ENCODE measurements around the gene DGKG. TPM values are rescaled to one million over a fixed set of nuclear protein-coding genes. Genes with fewer than 3 reads are reported as not detected.
A peak's percentile ranks its signal among the peaks of the same experiment; 100 is the strongest.

Gene DGKG
- total RNA-seq, 1 experiment from 2014 or later, result 0.04 TPM

DNA sequence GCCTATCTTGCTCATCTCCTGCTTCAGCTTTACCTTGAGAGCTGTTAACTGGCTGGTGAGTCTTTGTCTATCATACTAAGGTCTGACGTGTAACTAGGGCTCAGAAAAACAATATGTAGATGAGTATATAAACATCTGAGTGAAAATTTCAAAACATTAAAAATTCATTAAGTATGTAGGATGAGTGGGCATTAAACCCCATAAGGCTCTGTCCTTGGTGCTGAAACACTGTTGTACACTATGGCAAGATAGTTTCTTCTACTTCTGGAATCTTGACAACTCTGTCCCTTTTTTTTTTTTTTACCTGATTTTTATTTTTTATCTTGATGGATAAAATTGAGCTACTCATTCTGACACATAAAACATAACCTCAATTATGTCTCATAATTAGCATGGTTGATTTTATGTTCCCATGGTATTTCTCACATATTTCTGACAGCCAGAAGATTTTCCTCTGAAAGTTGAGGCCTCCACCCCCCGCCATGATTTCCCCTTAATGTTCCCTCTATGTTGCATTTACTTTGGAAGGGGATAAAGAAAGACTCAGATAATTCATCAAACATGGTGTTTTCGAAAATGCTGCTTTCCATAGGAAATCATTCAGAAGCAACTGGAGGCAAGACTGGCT, 54.3 kb downstream of the DGKG start:
- H3K27ac ChIP-seq (ENCODE audit: low read length), result no peak overlapping the region
- no peak overlapping the region for H3K9ac ChIP-seq (ENCODE audit: low read length)
- H2AFZ ChIP-seq (ENCODE audit: low read length), result no peak overlapping the region
- no peak overlapping the region for H3K4me3 ChIP-seq (ENCODE audit: low read length)
- H3K4me2 ChIP-seq (ENCODE audit: low read depth, low read length, poor library complexity, severe bottlenecking), result no peak overlapping the region
- no peaks in the 10 kb centered on the region for H3K79me2 ChIP-seq (ENCODE audit: low read length)
- H3K36me3 ChIP-seq (ENCODE audit: insufficient read depth, low read length), result no peaks in the 10 kb centered on the region
- H3K9me3 ChIP-seq (ENCODE audit: low read length), result no peaks in the 10 kb centered on the region
- no peaks in the 10 kb centered on the region for H3K9me2 ChIP-seq (replicated peaks; ENCODE audit: insufficient read depth, low read length)
- no peaks in the 10 kb centered on the region for H3K27me3 ChIP-seq (ENCODE audit: low read length)
- no peaks in the 10 kb centered on the region for H4K20me1 ChIP-seq (ENCODE audit: insufficient read depth, low read depth, low read length)
- H3K4me1 ChIP-seq (ENCODE audit: low read length), result no peaks in the 10 kb centered on the region
- DNase-seq, result peak; percentile 79

DNA sequence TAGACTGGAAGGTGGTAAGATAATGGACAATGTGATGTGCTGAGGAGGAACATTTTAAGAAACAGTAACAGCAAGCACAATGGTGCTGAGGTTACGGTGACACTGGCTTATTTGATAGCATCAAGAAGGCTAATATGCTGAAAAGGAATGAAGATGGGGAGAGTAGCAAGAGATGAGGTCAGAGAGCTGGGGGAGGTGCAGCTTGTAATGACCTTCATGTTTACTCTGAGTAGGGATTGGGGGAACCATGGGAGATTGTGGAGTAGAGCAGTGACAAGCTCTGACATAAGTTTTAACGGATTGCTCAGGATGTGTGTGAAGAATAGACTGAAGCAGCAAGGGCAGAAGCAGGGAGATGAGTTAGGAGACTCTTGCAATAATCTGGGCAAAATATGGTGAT, 56.7 kb downstream of the DGKG start:
- Histone ChIP-seq H2AFZ (ENCODE audit: low read length) (no peak overlapping the region), H3K4me1 (ENCODE audit: low read length) (no peaks in the 10 kb centered on the region), H3K27me3 (ENCODE audit: low read length) (no peaks in the 10 kb centered on the region), H3K36me3 (ENCODE audit: insufficient read depth, low read length) (no peaks in the 10 kb centered on the region), H3K4me3 (ENCODE audit: low read length) (no peak overlapping the region), H3K9ac (ENCODE audit: low read length) (no peak overlapping the region), H3K4me2 (ENCODE audit: low read depth, low read length, poor library complexity, severe bottlenecking) (no peak overlapping the region), H3K27ac (ENCODE audit: low read length) (no peak overlapping the region), H3K9me2 (replicated peaks; ENCODE audit: insufficient read depth, low read length) (no peaks in the 10 kb centered on the region), H3K79me2 (ENCODE audit: low read length) (no peaks in the 10 kb centered on the region), H3K9me3 (ENCODE audit: low read length) (no peaks in the 10 kb centered on the region), H4K20me1 (ENCODE audit: insufficient read depth, low read depth, low read length) (no peaks in the 10 kb centered on the region)
- no peak for DNase-seq

DNA sequence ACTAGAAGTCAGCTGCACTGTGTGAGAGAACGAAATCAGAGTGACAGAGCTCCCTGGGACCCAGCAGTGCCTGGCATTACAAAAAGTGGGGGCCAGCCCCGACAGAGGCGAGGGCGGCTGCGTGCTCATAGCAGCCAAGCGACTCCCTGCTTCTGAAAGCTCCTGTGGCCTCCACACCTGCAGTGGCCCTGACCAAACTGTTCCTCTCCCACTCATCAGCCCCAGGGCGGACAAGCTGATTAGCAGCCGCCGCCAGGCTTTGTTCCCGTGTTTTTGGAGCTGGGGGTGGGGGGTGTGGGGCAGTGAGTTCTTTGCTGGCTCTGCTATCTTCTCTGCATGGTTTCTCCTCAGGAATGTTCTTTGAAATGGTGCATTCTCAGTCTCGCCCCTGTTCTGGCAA, 58.1 kb downstream of the DGKG start:
- Histone ChIP-seq H3K4me3 (ENCODE audit: low read length) (no peak overlapping the region), H3K4me2 (ENCODE audit: low read depth, low read length, poor library complexity, severe bottlenecking) (no peak overlapping the region), H3K36me3 (ENCODE audit: insufficient read depth, low read length) (no peaks in the 10 kb centered on the region), H3K27me3 (ENCODE audit: low read length) (no peaks in the 10 kb centered on the region), H3K79me2 (ENCODE audit: low read length) (no peaks in the 10 kb centered on the region), H3K9ac (ENCODE audit: low read length) (no peak overlapping the region), H3K9me2 (replicated peaks; ENCODE audit: insufficient read depth, low read length) (no peaks in the 10 kb centered on the region), H3K4me1 (ENCODE audit: low read length) (no peaks in the 10 kb centered on the region), H3K27ac (ENCODE audit: low read length) (no peak overlapping the region), H4K20me1 (ENCODE audit: insufficient read depth, low read depth, low read length) (no peaks in the 10 kb centered on the region), H3K9me3 (ENCODE audit: low read length) (no peaks in the 10 kb centered on the region), H2AFZ (ENCODE audit: low read length) (no peak overlapping the region)
- DNase-seq, result no peak

DNA sequence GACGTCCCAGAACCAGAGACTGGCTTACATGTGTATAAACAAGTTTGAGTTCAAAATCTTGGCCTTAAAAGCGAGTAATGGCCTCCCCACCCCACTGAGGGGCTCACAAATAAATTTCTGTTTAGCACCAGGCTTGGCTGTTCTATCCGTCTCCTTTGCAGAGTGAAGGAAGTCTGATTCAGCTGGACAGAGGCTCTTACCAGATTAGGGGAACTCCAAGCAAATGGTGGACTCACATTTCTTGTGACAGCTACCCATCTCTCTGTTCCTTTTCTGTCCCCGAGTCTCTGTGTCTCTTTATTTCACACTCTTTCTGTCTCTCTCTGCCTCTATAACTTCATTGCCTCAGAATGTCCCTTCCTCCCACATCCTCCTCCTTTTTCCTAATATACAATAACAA, 62.7 kb downstream of the DGKG start:
- Histone ChIP-seq H3K27me3 (ENCODE audit: low read length) (no peaks in the 10 kb centered on the region), H3K4me2 (ENCODE audit: low read depth, low read length, poor library complexity, severe bottlenecking) (no peak overlapping the region), H3K9me3 (ENCODE audit: low read length) (no peaks in the 10 kb centered on the region), H3K27ac (ENCODE audit: low read length) (no peak overlapping the region), H3K9ac (ENCODE audit: low read length) (no peak overlapping the region), H3K9me2 (replicated peaks; ENCODE audit: insufficient read depth, low read length) (no peaks in the 10 kb centered on the region), H4K20me1 (ENCODE audit: insufficient read depth, low read depth, low read length) (no peaks in the 10 kb centered on the region), H3K79me2 (ENCODE audit: low read length) (no peaks in the 10 kb centered on the region), H3K36me3 (ENCODE audit: insufficient read depth, low read length) (no peaks in the 10 kb centered on the region), H3K4me3 (ENCODE audit: low read length) (no peak overlapping the region), H3K4me1 (ENCODE audit: low read length) (no peaks in the 10 kb centered on the region), H2AFZ (ENCODE audit: low read length) (no peak overlapping the region)
- DNase-seq, result no peak

DNA sequence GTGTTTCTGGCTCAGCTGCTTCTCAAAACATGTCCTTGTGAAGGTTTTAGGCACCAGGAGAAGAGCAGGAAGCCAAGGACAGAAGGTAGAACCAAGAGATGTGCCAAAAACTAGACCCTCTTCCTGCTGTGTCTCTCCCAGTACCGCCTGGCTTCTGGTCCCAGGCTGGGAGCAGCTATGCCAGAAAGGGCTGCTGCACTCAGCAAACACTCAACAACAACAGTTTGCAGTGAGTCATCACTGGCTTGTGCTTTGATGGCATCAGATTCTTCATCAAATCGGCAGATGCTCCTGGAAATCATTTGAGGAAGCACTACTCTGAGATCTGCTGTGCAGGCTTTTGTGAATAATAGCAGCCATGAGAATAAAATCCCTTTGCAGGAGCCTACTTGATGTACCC, 63.2 kb downstream of the DGKG start:
- Histone ChIP-seq H3K9ac (ENCODE audit: low read length) (no peak overlapping the region), H3K9me3 (ENCODE audit: low read length) (no peaks in the 10 kb centered on the region), H3K4me3 (ENCODE audit: low read length) (no peak overlapping the region), H4K20me1 (ENCODE audit: insufficient read depth, low read depth, low read length) (no peaks in the 10 kb centered on the region), H3K27me3 (ENCODE audit: low read length) (no peaks in the 10 kb centered on the region), H3K79me2 (ENCODE audit: low read length) (no peaks in the 10 kb centered on the region), H3K4me2 (ENCODE audit: low read depth, low read length, poor library complexity, severe bottlenecking) (no peak overlapping the region), H3K9me2 (replicated peaks; ENCODE audit: insufficient read depth, low read length) (no peaks in the 10 kb centered on the region), H2AFZ (ENCODE audit: low read length) (no peak overlapping the region), H3K4me1 (ENCODE audit: low read length) (no peaks in the 10 kb centered on the region), H3K27ac (ENCODE audit: low read length) (no peak overlapping the region), H3K36me3 (ENCODE audit: insufficient read depth, low read length) (no peaks in the 10 kb centered on the region)
- DNase-seq, result no peak

DNA sequence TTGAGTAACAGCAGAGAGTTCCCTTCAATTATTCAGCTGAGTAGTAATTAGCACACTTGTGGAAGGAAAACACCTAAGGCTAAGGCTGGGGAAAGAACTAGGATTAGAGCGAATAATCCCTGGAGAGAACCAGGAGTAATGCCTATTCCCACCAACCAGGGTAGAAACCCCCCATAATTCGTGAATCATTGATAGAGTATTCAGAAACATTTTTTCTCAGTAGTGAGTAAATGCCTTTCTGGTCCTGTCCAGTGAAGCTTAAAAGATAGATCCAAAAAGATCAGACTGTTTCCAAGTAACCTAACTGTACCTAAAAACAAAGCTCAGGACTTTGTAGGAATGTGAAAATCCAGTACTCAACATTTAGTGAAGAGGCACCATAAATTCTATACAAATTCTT, 71.2 kb downstream of the DGKG start:
- Histone ChIP-seq H3K9ac (ENCODE audit: low read length) (no peak overlapping the region), H3K4me3 (ENCODE audit: low read length) (no peak overlapping the region), H3K9me2 (replicated peaks; ENCODE audit: insufficient read depth, low read length) (no peaks in the 10 kb centered on the region), H3K9me3 (ENCODE audit: low read length) (no peaks in the 10 kb centered on the region), H2AFZ (ENCODE audit: low read length) (no peak overlapping the region), H3K4me1 (ENCODE audit: low read length) (no peaks in the 10 kb centered on the region), H3K27ac (ENCODE audit: low read length) (no peak overlapping the region), H4K20me1 (ENCODE audit: insufficient read depth, low read depth, low read length) (no peaks in the 10 kb centered on the region), H3K36me3 (ENCODE audit: insufficient read depth, low read length) (no peaks in the 10 kb centered on the region), H3K79me2 (ENCODE audit: low read length) (no peaks in the 10 kb centered on the region), H3K4me2 (ENCODE audit: low read depth, low read length, poor library complexity, severe bottlenecking) (no peak overlapping the region), H3K27me3 (ENCODE audit: low read length) (no peaks in the 10 kb centered on the region)
- no peak for DNase-seq

DNA sequence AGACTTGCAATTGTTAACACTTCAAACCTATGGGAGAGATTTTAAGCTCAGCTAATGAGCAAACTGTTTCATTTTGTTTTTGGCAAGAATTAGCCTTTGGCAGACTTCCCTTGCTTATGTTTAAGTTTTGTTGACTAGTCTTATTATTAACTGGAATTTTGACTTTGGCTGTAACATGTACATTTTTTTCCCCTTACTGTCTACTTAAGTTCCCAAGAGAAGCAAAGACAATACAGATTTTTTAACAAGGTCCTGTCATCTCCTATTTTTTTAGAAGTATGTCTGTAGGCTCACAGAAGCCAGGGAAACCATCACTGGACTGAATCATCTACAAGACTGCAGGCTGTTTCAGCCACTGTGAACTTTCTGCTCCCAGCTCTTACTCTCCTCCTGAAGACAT, 74.3 kb downstream of the DGKG start:
- Histone ChIP-seq H3K79me2 (ENCODE audit: low read length) (no peaks in the 10 kb centered on the region), H3K4me1 (ENCODE audit: low read length) (no peaks in the 10 kb centered on the region), H3K4me2 (ENCODE audit: low read depth, low read length, poor library complexity, severe bottlenecking) (no peak overlapping the region), H2AFZ (ENCODE audit: low read length) (no peak overlapping the region), H3K9ac (ENCODE audit: low read length) (no peak overlapping the region), H3K4me3 (ENCODE audit: low read length) (no peak overlapping the region), H3K27ac (ENCODE audit: low read length) (no peak overlapping the region), H3K36me3 (ENCODE audit: insufficient read depth, low read length) (no peaks in the 10 kb centered on the region), H3K27me3 (ENCODE audit: low read length) (no peaks in the 10 kb centered on the region), H3K9me3 (ENCODE audit: low read length) (no peaks in the 10 kb centered on the region), H3K9me2 (replicated peaks; ENCODE audit: insufficient read depth, low read length) (no peaks in the 10 kb centered on the region), H4K20me1 (ENCODE audit: insufficient read depth, low read depth, low read length) (no peaks in the 10 kb centered on the region)
- DNase-seq, result no peak

DNA sequence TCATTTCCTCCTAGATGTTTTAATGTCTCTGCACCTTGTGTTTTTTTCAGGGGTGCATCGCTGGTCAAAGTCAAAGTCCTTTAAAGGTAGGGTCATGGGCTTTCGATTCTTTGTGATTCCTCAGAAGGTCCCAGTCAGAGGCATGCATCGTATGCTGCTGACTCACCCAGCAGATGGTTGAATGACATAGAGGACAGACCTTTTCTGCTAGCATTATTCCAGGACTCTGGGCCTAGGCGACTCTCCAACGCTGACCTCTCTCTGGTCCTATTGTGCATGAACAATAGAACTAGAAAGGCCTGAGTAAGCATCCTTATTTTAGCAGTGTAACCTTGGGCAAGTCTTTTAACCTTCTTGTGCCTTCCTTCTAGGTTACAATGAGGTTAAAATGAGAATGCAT, 75.9 kb downstream of the DGKG start:
- Histone ChIP-seq H3K4me3 (ENCODE audit: low read length) (no peak overlapping the region), H3K36me3 (ENCODE audit: insufficient read depth, low read length) (no peaks in the 10 kb centered on the region), H3K9me2 (replicated peaks; ENCODE audit: insufficient read depth, low read length) (no peaks in the 10 kb centered on the region), H3K27me3 (ENCODE audit: low read length) (no peaks in the 10 kb centered on the region), H3K4me1 (ENCODE audit: low read length) (peaks cover 2% of the 10 kb centered on the region), H3K9me3 (ENCODE audit: low read length) (no peaks in the 10 kb centered on the region), H2AFZ (ENCODE audit: low read length) (no peak overlapping the region), H3K79me2 (ENCODE audit: low read length) (no peaks in the 10 kb centered on the region), H3K4me2 (ENCODE audit: low read depth, low read length, poor library complexity, severe bottlenecking) (no peak overlapping the region), H3K27ac (ENCODE audit: low read length) (no peak overlapping the region), H4K20me1 (ENCODE audit: insufficient read depth, low read depth, low read length) (no peaks in the 10 kb centered on the region), H3K9ac (ENCODE audit: low read length) (no peak overlapping the region)
- DNase-seq, result no peak

DNA sequence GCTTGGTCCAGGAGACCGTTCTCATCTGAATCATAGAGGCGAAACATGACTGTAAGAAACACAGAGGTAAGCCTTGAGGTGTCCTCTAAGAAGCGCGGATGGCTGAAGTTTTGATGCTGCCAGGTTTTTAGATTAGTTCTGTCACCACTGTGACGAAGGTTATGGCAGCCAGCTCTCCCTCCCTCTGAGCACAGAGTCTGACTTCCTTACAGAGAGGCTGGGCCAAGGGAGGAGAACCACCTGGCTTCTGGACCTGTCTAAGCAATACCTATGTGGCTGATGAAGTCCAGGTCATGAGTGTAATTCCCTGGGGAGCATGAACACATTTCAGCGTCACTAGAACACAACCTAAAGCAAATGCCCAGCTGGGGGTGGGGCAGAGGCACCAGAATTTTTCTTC, 77.4 kb downstream of the DGKG start:
- Histone ChIP-seq H3K27ac (ENCODE audit: low read length) (no peak overlapping the region), H3K27me3 (ENCODE audit: low read length) (no peaks in the 10 kb centered on the region), H4K20me1 (ENCODE audit: insufficient read depth, low read depth, low read length) (no peaks in the 10 kb centered on the region), H3K36me3 (ENCODE audit: insufficient read depth, low read length) (no peaks in the 10 kb centered on the region), H3K4me1 (ENCODE audit: low read length) (peaks cover 12% of the 10 kb centered on the region), H3K9ac (ENCODE audit: low read length) (no peak overlapping the region), H3K4me3 (ENCODE audit: low read length) (no peak overlapping the region), H3K9me2 (replicated peaks; ENCODE audit: insufficient read depth, low read length) (no peaks in the 10 kb centered on the region), H2AFZ (ENCODE audit: low read length) (no peak overlapping the region), H3K79me2 (ENCODE audit: low read length) (no peaks in the 10 kb centered on the region), H3K4me2 (ENCODE audit: low read depth, low read length, poor library complexity, severe bottlenecking) (no peak overlapping the region), H3K9me3 (ENCODE audit: low read length) (no peaks in the 10 kb centered on the region)
- no peak for DNase-seq
